Fibroblast of the conjunctiva (primary cell): ENCODE measurements around the gene KYNU.
"Not testable (repeated sequence)": the region's sequence is repeated elsewhere in the genome, so short reads cannot be mapped to it uniquely, and the experiment has no call there.

Experiments
- DNase-seq: peaks from one replicate; pipeline ENCODE4 v3.0.0-alpha.2; 2010; ENCODE audit warnings: low read depth

Gene KYNU

DNA sequence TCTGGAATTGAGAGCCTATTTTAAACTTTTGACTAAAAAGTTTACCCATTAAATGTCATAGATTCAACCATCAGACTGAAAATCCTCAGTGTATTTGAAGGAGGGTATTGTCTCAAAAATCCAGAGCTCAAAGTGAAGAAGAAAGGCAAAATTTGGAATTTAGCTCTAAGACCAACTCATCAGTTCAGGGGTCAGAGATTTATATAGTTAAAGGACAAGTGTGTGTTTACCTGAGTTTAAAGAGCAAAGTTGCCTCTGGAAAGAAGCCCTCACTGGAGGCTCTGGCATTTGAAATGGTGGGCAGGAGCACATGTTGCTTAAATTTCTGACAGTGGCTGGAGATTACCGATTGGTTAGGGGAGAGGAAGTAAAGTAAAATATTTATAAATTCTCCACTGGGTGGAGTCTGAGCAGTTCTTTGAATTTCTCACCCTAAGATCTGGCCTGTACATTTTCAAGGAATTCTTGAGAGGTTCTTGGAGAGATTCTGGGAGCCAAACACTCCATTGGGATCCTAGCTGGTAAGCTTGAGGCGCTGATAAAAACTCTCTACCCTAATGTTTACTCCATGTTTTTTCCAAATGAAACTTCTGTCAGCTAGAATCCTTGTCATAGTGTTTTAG lies at the start of gene KYNU:
Gene KYNU (plus strand): TSS at position 449 of the 623 bp plus-strand sequence. CDS start 7,704 bp downstream, outside the sequence.
- no peak for DNase-seq

DNA sequence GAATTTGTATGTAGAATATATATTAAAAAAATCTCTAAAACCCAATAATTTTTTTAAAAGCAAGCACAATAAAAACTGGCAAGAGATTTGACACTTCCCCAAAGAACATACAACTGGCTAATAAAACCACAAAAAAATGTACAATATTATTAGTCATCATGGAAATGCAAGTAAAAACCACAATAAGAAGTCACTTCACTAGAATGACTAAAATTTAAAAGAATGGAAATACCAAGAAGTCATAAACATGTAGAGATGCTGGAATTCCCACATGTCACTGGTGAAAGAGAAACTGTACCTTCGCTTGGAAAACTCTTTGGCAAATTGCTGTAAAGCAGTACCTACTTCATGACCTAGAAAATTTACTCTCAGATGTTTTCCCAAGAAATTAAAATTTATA lies 43.4 kb upstream of the KYNU start:
- DNase-seq = no peak

DNA sequence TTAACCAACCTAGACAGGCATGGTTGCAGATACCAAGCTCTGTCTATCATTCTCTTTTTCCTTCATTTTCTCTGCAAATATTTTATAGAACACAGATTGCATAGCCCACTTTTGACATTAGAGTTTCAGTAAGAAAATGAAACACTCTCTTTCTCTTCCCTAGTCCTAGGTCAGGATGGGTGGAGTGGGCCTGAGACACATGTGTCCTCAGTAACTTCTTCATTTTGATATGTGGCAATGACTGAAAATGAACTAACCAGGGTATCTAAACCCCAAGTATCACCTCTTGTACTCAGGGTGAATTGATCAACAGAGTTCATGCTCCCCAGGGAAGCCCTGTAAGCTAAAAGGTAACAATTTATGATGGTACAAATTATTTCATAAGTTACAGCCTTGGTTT lies 37.0 kb upstream of the KYNU start:
- no peak for DNase-seq

DNA sequence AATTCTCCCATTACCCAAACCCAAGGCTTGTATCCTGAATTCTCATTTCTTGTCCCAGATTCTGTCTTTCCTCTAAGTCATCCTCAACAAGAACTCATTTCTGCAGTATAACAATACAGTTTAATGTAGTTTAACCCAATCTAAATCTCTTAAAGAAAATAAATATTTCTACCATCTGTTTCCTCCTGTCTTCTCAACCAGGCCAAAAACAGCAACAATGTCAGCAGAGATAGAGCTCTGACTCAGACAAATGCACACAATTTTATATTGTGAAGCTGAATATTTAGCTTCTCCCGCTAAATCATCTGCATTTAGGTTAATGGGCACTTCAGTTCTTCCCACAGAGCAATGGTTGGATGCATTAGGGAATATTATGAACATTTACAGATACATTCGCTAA lies 35.7 kb upstream of the KYNU start:
- DNase-seq = no peak

DNA sequence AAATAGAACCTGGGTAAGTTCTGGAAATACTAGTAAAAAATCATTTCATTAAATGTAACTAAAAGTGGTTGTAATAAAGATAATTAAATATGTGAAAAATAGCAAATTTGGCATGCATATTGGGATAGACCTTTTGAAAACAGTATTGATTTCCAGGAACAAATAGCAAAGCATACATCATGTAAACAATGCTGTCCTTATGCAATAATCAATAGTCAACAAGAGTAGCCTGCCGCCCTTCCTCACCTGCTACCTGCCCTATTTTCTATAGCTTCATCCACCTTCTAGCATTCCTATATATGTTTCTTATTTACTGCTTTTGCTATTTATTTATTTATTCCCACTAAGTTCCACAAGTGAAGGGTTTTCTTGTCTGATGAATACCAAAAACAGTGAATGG lies 35.1 kb upstream of the KYNU start:
- DNase-seq = no peak

DNA sequence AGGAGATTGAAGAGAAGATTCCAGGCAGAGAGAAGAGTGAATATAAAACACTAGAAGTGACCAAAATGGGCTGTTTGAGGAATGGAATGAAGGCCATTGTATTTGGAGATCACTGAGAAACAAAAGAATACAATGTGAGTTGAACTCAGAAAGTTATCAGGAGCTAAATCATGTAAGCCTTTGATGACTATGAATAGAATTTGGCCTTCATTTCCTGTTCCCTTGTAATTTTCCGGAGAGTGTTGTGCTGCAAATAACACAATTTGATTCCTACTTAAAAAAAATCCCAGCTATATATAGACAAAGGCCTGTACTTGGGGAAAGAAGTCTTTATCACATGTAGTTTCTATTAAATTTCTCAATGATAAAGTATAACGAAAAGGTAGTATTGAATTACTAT lies 33.7 kb upstream of the KYNU start:
- no peak for DNase-seq

DNA sequence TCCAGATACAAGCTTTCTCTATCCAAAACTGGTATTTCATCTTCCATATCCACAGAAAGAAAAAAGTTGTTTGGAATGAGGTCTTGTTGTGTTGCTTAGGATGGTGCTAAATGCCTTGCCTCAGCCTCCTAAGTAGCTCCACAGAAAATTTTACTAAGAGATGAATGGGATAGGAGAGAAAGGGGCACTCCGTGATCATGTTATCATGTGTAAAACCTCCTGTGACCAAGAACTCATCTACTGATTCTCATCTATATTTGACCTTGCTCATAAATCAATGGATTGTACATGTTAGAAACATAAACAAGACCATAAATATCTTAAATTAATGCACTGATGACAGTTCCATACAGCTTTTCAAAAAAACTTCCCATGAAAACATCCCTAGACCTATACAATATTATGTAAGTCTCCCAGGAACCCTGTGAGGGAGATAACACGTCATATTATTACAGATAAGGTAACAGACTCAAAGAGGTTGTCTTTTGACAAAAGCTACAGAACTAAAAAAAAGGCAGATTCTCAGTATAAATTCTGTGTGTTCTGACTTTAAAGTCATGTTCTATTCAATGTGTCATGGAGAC lies 29.3 kb upstream of the KYNU start:
- no peak for DNase-seq

DNA sequence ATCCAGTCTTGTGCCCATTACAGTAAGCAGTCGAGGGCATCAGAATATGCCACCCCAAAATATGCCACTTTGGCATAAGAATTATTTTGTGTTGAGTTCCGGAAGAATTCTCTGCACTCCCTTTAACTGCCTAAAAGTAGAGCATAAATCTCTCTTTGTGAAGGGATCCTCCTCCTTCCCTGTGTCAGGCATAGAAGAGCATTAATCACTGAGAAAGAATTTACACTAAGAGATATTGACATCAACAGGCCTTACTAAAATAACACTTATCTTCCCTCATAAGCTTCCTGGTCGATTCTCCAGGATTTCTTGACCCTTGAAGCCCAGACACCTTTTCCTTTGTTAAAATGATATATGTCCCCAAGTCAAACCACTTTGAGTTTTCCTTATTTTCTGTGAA lies 27.6 kb upstream of the KYNU start:
- DNase-seq = no peak

DNA sequence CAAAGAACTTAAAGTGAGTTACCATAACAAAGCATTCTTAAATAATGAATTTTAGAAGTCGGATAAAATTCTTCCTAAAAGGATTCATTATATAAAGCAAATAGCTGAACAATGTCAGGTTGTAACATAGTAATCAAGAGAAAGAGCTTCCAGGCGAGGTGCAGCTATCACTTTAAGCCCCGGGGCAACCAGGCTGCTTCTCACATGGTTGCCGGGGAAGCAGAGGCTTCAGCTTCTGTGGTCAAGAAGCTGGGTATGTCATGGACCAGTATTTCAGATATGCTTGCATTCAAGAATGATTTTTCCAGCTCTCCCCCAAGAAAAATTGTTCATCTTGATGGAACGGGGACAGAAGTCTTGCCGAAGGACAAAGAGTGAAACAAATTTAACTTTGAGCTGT lies 23.6 kb upstream of the KYNU start:
- no peak for DNase-seq

DNA sequence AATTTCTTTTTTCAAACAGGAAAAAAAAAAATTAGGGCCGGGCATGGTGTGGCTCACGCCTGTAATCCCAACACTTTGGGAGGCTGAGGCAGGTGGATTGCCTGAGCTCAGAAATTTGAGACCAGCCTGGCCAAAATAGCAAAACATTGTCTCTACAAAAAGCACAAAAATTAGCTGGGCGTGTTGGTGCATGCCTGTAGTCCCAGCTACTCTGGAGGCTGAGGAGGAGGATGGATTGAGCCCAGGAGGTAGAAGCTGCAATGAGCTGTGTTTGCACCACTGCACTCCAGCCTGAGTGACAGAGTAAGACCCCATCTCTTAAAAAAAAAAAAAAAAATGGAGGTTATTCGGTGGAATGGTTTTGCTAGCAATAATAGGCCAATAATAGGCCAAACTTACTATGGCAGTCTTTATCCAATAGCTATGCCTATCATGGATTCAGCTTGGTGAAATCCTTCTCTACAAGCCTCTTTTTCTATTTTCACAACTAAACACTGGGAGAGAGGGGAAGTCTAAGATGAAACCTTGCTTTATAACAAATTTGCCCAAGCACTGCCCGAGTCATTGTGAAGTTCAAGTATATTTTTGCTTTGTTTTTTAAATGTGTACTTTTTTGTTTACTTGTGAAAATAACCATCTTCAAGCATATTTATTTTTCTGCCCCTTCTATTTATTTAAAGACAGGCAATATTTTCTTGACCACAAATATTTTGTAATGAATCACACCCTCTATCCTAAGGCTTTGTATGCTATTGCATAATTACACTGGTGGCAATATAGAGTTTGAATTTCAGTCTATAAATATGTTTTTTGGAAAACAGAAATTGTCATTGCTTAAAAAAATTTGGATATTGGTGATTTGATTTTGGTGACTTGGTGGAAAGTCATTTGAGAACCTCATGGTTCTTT lies 20.0 kb upstream of the KYNU start:
- DNase-seq = no peak

DNA sequence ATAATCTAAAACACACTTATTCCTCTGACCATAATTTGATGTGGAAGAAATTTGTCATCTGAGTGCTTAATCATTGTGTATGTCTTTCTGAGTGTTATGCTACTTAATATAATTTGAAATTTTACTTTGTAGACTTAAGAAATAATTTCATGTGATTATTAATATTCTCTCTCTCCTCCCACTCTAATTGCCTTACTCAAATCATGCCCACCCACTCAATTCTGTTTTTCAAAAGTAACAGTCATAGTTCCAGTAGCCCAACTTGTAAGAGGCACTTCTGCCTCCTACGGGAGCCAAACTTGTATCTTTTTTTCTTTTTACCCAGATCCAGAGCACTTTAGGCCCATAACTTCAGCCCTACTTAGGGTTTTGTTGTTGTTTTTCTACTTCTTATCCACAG lies 18.5 kb upstream of the KYNU start:
- DNase-seq = no peak

DNA sequence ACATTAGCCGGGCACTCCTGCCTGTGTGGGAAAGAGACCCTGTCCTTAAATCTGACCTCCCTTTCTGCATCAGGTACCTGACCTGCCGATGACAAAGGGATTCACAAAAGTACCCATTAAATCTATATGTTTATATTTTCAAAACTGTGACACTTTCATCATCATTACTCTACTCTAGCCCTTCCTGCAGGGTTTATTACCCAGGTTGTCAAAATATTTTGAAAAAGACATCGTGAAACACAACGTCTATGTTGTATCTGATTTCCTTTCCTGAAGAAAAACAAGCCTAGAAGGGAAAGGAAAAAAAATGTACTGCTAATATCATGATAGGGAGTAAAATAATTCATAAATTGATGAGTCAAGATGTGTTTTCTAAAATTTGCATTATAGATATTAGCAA lies 15.2 kb upstream of the KYNU start:
- DNase-seq = no peak

DNA sequence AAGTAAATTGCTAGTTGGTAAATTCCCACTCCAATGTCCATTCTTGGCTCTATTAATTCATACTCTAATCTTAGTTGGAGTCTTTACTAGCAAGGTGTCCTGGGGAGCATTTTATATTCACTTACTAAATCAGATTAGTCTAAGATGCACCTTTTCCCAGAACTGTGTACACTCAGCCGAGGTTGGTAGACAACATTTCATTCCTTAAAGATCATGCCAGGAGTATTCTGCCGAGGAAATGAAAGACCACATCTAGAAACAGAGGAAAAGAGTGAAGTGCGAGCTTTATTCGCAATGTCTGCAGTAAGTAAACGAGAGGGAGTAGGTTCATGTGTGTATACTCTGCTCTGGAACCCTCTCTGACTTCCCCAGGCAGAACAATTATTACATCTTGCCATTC lies 14.6 kb upstream of the KYNU start:
- DNase-seq = no peak

DNA sequence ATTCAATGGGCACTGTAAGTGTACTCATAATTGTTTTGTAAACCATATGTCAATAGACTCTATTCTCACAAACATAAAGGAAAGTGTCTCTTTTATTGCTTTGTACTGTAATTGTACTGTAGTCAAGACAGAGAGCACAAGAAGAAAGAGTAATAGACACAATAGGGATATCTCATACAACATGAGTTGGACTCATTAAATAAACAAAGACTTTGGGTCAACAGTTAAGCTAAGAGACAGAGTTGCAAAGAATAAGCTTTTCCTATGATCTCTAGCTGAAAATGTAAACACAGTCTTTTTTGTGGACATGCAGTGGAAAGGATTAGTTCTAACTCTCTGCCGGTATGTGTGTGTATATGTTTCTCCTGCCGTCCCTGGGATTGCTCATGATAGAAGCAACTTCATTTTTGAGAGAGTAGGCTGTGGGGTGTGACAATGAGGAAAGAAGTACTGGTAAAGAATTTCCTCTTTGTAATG lies 13.9 kb upstream of the KYNU start:
- DNase-seq = no peak

DNA sequence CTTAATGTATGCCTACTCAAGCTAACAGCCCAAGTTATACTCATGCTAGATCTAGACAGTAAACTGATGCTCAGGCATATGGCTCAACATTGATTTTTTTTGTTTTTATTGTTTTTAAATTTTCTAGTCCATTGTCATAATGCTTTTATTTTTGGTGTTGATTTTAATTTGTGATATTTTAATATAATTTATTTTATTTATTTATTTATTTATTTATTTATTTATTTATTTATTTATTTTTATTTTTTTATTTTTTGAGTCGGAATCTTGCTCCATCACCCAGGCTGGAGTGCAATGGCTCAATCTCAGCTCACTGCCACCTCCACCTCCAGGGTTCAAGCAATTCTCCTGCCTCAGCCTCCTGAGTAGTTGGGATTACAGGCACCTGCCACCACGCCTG lies 12.9 kb upstream of the KYNU start:
- DNase-seq = not testable (repeated sequence)

DNA sequence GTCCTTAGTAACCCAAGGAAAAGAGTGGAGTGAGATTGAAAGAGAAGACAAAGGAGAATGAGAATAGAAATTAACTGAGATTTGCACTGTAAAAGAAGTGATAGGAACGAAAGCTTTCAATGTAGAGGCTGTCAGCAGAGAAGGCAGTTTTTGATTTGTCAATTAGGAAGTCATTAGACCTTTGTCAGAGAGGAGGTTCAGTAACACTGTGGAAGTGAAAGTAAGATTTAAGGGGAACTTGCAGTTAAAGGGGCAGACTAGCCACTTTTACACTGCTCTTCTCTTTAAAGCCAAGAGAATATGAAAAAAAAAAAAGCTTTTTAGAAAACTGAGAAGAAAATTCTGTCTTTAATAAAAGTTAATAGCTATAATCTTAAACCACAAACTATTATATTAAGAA lies 11.5 kb upstream of the KYNU start:
- no peak for DNase-seq

DNA sequence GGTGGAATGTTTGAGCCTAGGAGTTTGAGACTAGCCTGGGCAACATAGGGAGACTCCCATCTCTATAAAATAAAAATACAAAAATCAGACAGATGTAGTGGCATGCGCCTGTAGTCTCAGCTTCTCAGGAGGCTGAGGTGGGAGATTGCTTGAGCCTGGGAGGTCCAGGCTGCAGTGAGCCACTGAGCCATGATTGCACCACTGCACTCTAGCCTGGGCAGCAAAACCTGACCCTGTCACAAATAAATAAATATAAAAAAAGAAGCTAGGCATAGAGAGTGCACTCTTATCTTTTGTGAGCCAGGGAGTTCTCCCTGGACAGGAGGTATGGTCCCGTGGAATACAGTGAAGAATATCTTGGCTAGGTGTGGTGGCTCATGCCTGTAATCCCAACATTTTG lies 11.0 kb upstream of the KYNU start:
- DNase-seq = no peak

DNA sequence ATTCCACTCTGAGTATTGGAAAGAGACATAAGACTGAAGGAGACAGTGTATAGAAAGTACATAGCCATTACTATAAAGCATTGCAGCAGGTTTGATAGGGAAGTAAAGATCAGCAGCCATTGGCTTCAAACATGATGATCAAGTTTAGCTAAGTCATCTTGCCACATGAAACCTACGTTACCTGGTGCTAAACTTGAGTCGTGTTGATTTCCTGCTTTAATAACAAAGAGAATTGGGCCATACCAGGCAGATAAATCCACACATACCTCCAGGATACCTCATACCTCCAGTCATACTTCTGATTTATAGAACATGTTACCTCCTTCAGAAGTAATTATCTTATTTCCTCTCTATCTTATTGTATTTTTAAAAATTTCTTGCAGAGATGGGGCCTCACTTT lies 10.3 kb upstream of the KYNU start:
- DNase-seq = no peak

DNA sequence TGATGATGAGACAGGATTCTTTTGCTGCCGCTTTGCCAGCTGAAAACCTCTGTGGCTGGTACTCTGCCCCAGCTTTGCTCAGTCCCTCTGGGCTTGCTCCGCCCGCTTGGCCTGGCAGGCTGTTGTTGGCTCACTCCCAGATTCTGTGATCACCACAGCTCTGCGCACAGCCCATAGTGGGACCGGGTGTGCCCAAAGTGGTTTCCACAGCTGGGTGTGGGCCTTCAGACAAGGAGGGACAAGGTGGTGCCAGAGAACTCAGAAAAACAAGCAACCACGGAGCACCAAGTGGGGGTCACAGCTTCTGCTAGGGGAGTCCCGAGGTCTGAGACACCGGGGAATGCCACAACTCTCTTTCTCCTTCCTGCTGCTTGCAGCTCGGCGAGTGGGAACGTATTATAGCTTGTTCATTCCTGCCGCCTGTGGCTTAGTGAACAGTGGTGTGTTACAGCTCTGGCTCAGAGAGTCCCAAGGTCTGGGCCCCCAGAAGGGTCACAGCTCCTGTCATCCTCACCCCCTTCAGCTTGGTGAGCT lies 9.2 kb upstream of the KYNU start:
- DNase-seq = no peak

DNA sequence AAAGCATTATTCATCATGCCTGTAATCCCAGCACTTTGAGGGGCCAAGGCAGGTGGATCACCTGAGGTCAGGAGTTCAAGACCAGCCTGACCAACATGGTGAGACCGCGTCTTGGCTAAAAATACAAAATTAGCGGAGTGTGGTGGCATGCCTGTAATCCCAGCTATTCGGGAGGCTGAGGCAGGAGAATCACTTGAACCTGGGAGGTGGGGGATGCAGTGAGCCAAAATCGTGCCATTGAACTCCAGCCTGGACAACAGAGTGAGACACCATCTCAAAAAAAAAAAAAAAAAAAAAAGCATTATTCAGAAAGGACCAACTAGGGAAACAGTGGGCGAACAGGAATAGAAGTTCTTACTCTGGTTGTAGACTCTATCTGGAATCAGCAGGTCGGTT lies 8.4 kb upstream of the KYNU start:
- not testable (repeated sequence) for DNase-seq

DNA sequence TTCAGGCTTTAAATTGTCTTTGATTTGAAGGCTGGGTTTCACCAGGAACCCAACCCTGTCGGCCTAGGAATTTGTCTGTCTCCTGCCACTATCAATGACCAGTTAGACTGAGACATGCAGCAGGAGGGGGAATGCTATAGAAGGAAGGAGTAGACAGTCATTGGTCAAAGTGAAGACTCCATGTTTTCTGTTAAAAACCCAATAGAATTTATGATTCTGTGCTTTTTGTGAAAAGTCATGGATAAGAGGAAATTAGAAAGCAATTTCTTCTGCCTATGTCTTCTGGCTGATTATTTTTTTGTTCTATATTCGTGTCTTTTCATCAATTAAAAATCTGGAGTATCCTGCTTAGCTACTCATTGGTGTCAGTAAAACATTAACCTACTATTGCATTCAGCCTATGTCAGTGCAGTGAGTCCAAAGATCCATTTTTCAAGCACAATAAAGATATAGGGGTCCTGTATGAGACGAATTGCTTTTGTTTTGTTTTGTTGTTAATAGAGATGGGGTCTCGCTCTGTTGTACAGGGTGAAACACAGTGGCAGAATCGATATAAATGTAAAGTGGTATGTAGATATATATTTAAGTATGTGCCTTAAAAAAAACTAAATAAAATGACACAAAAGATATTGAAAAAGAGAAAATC lies 7.9 kb upstream of the KYNU start:
- DNase-seq = no peak

DNA sequence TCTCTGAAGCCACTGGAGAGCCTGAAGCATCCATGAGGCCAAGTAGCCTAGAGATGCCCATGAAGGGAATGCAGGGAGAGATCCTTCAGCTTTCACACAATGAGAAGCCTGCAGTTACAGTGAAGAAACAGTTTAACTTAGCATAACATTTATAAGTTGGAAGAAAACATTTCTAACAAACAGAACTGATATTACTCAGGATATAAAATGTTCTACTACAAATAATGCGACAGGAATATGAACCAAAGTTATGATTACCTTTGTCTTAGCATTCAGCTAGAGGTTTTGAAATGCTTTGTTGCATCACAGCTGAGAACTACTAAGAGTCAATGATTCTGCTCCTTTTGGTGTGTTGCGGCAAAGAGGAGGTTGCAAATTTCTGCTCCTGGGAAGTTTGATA lies 6.9 kb upstream of the KYNU start:
- DNase-seq = no peak
